Measurements from ENCODE around the gene CDK5RAP3.
"Not testable (repeated sequence)": the region's sequence is repeated elsewhere in the genome, so short reads cannot be mapped to it uniquely, and the experiment has no call there.

The CDK5RAP3 gene

GRCh38 chr17:47996201-47996600, 25.3 kb downstream of the CDK5RAP3 start:
- no peak for TF ChIP-seq CTCF (conservative IDR thresholded peaks at IDR 0.05; ENCODE audit: low read depth, low read length)
- no peak overlapping the region for H3K4me3 ChIP-seq (ENCODE audit: low read depth, low read length)
- DNase-seq (ENCODE audit: low read depth): no peak

- no peak for TF ChIP-seq CTCF (conservative IDR thresholded peaks at IDR 0.05; ENCODE audit: low read depth, low read length)
- no peak overlapping the region for H3K4me3 ChIP-seq (ENCODE audit: low read depth, low read length)
- no peak for DNase-seq (ENCODE audit: low read depth)
Measured at GRCh38 chr17:47997586-47997985, 26.7 kb downstream of the CDK5RAP3 start.

- TF ChIP-seq CTCF (conservative IDR thresholded peaks at IDR 0.05; ENCODE audit: low read depth, low read length): no peak
- H3K4me3 ChIP-seq (ENCODE audit: low read depth, low read length): no peak overlapping the region
- DNase-seq (ENCODE audit: low read depth): no peak
Measured at GRCh38 chr17:47998044-47998443, 27.1 kb downstream of the CDK5RAP3 start.

- no peak for DNase-seq (ENCODE audit: low read depth)
- no peak overlapping the region for H3K4me3 ChIP-seq (ENCODE audit: low read depth, low read length)
- TF ChIP-seq CTCF (conservative IDR thresholded peaks at IDR 0.05; ENCODE audit: low read depth, low read length): no peak
Measured at GRCh38 chr17:47999582-47999981, 28.7 kb downstream of the CDK5RAP3 start.

GRCh38 chr17:48001197-48001596, 30.3 kb downstream of the CDK5RAP3 start:
- no peak for TF ChIP-seq CTCF (conservative IDR thresholded peaks at IDR 0.05; ENCODE audit: low read depth, low read length)
- DNase-seq (ENCODE audit: low read depth): peak; percentile 53
- H3K4me3 ChIP-seq (ENCODE audit: low read depth, low read length): no peak overlapping the region

- H3K4me3 ChIP-seq (ENCODE audit: low read depth, low read length); DNase-seq (ENCODE audit: low read depth): not testable (repeated sequence)
Measured at GRCh38 chr17:48001657-48002056, 30.7 kb downstream of the CDK5RAP3 start.

DNA sequence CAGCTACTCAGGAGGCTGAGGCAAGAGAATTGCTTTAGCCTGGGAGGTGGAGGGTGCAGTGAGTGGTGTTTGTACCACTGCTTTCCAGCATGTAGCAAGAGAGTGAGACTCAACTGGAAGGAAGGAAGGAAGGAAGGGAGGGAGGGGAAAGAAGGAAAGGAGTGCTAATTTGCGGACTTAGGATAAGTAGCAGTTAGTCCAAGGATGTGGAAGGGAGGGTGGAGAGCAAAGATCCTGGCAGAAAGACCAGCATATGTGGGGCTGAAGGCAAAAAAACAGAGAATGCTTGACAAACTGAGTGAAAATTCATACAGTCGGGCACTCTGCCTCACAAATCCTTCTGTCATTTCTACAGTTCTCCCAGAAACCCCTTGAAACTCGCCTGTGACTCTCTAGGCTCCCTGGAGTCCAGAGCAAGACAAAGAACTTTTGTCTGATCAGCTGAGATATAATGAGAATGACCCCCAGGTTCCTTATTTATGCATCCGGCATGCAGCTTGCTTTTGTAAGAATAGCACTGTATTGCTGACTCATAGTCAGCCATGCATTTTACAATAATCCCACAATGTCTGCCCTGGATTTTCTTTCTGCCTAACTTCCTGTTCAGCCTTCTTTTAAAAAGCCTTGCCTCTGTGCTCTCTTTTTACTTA, 31.5 kb downstream of the CDK5RAP3 start:
- no peak overlapping the region for H3K4me3 ChIP-seq (ENCODE audit: low read depth, low read length)
- DNase-seq (ENCODE audit: low read depth): peak; percentile 83
- TF ChIP-seq CTCF (conservative IDR thresholded peaks at IDR 0.05; ENCODE audit: low read depth, low read length): no peak

Measured in choroid plexus epithelial cell (primary cell).